ENCODE measurements around the gene MYO9B. TPM values are rescaled to one million over a fixed set of nuclear protein-coding genes. Genes with fewer than 3 reads are reported as not detected.

The MYO9B gene
- total RNA-seq, 1 donor from 2014 or later, result 83.8 TPM

DNA sequence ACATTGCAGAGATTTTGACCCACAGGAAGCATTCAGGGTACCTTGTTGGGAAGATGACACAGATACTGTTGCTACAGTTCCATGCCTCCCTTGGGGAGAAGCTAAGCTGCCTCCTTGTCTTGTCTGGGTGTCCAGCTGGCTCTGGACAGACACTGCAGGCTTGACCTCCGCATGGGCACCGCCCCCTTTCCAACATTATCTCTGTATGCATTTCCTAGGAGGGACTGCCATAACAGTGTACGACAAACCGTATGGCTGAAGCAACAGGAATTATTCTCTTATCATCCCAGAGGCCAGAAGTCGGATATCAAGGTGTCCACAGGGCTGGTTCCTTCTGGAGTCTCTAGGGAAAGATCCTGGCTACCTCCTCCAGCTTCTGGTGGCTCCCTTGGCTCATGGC lies 72.6 kb downstream of the MYO9B start:
- H3K27me3 Mint-ChIP-seq, result no peaks in the 10 kb centered on the region

DNA sequence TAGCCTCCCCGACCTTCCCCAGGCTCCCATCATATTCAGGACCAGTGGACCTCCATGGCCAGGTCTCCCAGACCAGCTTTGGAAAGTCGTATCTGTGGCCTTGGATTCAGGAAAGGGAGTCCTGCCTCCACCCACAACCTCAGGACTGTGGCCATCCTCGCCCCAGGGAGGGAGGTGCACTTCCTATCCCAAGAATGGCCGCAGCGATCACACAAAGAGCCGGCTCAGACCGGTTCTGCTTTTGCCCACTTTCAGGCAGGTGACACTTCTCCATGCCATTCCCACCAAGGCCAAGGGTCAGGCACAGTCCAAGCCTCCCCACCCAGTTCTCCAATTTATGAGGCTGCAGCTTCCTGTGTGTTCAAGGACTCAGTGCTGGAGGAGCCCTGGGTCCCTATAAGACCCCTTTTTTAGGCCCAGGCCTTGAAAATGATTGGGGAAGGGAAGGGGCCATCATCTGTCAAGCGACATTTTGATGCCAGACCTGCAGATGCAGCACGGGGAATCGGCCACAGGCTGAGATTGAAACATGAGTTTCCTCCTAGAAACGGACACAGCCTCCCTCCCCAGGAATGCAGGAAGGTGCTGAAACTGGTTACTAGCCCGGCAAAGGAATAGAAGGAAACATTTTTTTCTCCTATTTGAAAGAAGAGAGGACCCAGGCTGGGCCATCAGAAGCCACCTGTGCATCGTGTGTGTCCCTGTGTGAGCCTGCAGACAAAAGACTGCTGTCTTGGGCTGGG lies 74.0 kb downstream of the MYO9B start:
- Mint-ChIP-seq H3K27me3 (no peaks in the 10 kb centered on the region), H3K9me3 (no peaks in the 10 kb centered on the region), H3K4me3 (no peak overlapping the region), H3K4me1 (ENCODE audit: unreplicated experiment) (no peaks in the 10 kb centered on the region), H3K27ac (peak overlapping the region; percentile 56), H3K36me3 (peaks cover 18% of the 10 kb centered on the region)
- no peak for DNase-seq (ENCODE audit: extremely low spot score, unreplicated experiment)
- TF ChIP-seq, protein P1, sequence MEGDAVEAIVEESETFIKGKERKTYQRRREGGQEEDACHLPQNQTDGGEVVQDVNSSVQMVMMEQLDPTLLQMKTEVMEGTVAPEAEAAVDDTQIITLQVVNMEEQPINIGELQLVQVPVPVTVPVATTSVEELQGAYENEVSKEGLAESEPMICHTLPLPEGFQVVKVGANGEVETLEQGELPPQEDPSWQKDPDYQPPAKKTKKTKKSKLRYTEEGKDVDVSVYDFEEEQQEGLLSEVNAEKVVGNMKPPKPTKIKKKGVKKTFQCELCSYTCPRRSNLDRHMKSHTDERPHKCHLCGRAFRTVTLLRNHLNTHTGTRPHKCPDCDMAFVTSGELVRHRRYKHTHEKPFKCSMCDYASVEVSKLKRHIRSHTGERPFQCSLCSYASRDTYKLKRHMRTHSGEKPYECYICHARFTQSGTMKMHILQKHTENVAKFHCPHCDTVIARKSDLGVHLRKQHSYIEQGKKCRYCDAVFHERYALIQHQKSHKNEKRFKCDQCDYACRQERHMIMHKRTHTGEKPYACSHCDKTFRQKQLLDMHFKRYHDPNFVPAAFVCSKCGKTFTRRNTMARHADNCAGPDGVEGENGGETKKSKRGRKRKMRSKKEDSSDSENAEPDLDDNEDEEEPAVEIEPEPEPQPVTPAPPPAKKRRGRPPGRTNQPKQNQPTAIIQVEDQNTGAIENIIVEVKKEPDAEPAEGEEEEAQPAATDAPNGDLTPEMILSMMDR (conservative IDR thresholded peaks at IDR 0.05), result no peak

More for the DNA sequence above, 72.6 kb downstream of the MYO9B start:
- peaks cover 14% of the 10 kb centered on the region for H3K36me3 Mint-ChIP-seq
- TF ChIP-seq, protein P1 (conservative IDR thresholded peaks at IDR 0.05), result no peak
- no peak for DNase-seq (ENCODE audit: extremely low spot score, unreplicated experiment)
- no peak overlapping the region for H3K27ac Mint-ChIP-seq
- H3K4me3 Mint-ChIP-seq, result no peak overlapping the region
- no peaks in the 10 kb centered on the region for H3K9me3 Mint-ChIP-seq
- no peaks in the 10 kb centered on the region for H3K4me1 Mint-ChIP-seq (ENCODE audit: unreplicated experiment)

DNA sequence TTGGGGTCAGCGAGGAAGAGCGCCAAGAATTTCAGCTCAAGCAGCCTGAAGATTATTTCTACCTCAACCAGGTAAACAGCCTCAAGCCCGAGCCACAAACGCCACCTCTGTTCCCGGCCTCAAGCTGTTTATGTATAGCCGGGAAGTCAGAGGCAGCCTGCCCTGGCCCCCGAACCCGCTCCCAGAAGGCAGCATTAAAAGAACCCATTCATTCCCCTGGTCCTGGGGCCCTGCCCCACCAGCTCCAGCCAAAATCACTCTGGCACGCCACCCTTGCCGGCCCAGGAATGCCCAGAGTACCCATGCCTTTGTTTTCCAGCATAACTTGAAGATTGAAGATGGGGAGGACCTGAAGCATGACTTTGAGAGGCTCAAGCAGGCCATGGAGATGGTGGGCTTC lies 78.4 kb downstream of the MYO9B start:
- Mint-ChIP-seq H3K9me3 (no peaks in the 10 kb centered on the region), H3K4me1 (ENCODE audit: unreplicated experiment) (no peaks in the 10 kb centered on the region), H3K36me3 (peaks cover 14% of the 10 kb centered on the region), H3K27me3 (no peaks in the 10 kb centered on the region), H3K4me3 (no peak overlapping the region), H3K27ac (no peak overlapping the region)
- TF ChIP-seq, protein P1 (conservative IDR thresholded peaks at IDR 0.05), result no peak
- DNase-seq (ENCODE audit: extremely low spot score, unreplicated experiment), result no peak

DNA sequence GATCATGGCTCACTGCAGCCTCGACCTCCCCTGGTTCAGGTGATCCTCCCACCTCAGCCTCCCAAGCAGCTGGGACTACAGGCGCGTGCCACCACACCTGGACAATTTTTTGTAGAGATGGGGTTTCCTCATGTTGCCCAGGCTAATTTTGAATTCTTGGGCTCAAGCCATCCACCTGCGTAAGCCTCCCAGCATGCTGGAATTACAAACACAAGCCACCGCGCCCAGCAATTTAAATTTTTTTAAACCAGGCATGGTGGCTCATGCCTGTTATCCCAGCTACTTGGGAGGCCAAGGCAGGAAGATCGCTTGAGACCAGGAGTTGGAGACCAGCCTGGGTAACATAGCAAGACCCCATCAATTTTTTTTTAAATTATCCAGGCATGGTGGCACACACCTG lies 79.7 kb downstream of the MYO9B start:
- Mint-ChIP-seq H3K27ac (no peak overlapping the region), H3K4me1 (ENCODE audit: unreplicated experiment) (no peaks in the 10 kb centered on the region), H3K27me3 (no peaks in the 10 kb centered on the region), H3K9me3 (no peaks in the 10 kb centered on the region), H3K4me3 (no peak overlapping the region), H3K36me3 (peaks cover 19% of the 10 kb centered on the region)
- no peak for DNase-seq (ENCODE audit: extremely low spot score, unreplicated experiment)
- TF ChIP-seq, protein P1 (conservative IDR thresholded peaks at IDR 0.05), result no peak

DNA sequence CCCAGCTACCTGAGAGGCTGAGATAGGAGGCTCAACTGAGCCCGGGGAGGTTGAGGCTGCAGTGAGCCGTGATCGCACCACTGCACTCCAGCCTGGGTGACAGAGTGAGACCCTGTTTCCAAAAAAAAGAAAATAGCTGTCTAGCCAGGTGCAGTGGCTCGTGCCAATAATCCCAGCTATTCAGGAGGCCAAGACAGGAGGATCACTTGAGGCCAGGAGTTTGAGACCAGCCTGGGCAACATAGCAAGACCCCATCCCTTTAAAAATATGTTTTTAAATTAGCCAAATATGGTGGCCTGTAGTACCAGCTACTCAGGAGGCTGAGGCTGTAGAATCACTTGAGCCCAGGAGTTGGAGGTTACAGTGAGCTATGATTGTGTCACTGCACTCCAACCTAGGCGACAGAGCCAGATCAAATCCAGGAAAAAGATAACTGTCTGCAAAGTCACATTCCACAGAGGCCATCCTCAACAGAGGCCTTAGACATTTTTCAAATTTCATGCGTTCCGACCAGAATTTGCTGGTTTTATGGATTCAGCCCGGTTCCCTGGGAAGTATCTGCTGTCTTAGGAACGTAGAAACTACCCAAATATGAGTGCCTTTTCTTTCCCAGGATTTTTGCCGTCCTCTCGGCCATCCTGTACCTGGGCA lies 80.8 kb downstream of the MYO9B start:
- Mint-ChIP-seq H3K27ac (no peak overlapping the region), H3K27me3 (no peaks in the 10 kb centered on the region), H3K4me1 (ENCODE audit: unreplicated experiment) (no peaks in the 10 kb centered on the region), H3K36me3 (peaks cover 15% of the 10 kb centered on the region), H3K4me3 (no peak overlapping the region), H3K9me3 (no peaks in the 10 kb centered on the region)
- TF ChIP-seq, protein P1 (conservative IDR thresholded peaks at IDR 0.05), result no peak
- DNase-seq (ENCODE audit: extremely low spot score, unreplicated experiment), result no peak

All from type B pancreatic cell (in vitro differentiated cells).